22Rv1 (cell line): ENCODE results near the gene NLRP1.

Source experiments
- H3K27ac ChIP-seq: fragments of 450-650 bp; 2 replicates; pipeline ENCODE4 v1.5.1; 2017
- ZFX ChIP-seq: fragments of 450-650 bp; IDR thresholded peaks from 2 replicates; pipeline ENCODE4 v1.6.1; 2017; ENCODE audit warnings: antibody characterized with exemption, borderline replicate concordance
- TF ChIP-seq, protein P1 (sequence below): fragments of 450-650 bp; IDR thresholded peaks from 2 replicates; pipeline ENCODE4 v1.5.1; 2017; ENCODE audit warnings: mild to moderate bottlenecking

NLRP1 gene

DNA sequence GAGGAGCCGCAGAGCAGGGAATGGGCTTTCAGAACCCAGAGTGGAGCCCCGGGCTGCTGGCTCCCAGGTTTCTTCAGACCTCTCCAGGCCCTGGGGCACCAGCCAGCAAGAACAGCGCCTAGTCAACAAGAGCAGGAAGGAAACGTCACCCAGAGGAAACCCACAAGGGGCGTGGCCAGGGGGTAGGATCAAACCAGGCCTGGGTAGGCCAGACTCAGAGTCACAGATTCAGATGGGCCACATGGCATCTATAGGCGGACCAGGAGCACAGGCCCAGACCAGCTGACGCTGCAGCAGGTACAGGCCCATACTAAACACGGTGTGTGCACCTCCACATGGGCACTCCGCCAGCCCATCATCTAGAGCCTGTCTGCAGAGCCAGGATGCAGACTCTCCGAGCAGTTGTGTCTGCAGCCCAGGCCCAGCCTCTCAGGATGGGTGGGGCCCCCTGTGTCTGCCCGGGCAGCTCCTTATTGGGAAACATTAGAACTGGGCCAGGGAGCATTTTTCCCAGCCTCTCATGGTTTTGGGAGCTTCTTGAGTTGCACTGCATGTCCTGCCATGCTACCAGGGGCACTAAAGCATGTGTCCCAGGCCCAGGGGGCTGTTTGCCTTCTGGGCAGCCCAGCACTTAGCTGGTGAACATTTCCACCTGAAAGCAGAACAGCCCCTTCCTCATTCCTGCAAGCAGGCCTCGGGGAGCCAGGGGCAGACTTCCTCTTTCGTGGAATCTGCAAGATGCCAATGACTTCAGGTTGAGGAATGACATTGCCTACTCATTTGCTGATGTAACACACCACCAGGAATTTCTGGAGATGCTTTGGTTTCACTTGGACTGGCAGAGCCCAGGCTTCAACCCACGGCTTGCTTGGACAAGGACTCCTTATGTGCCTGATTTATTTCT lies at the start of gene NLRP1:
TSS of gene NLRP1 (minus strand) at position 127 of the 904 bp plus-strand sequence. CDS start 552 bp downstream, outside the sequence.
- no peak within 1 kb of the TSS for H3K27ac ChIP-seq
- TF ChIP-seq, protein P1, sequence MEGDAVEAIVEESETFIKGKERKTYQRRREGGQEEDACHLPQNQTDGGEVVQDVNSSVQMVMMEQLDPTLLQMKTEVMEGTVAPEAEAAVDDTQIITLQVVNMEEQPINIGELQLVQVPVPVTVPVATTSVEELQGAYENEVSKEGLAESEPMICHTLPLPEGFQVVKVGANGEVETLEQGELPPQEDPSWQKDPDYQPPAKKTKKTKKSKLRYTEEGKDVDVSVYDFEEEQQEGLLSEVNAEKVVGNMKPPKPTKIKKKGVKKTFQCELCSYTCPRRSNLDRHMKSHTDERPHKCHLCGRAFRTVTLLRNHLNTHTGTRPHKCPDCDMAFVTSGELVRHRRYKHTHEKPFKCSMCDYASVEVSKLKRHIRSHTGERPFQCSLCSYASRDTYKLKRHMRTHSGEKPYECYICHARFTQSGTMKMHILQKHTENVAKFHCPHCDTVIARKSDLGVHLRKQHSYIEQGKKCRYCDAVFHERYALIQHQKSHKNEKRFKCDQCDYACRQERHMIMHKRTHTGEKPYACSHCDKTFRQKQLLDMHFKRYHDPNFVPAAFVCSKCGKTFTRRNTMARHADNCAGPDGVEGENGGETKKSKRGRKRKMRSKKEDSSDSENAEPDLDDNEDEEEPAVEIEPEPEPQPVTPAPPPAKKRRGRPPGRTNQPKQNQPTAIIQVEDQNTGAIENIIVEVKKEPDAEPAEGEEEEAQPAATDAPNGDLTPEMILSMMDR, result no peak
- no peak for TF ChIP-seq ZFX

DNA sequence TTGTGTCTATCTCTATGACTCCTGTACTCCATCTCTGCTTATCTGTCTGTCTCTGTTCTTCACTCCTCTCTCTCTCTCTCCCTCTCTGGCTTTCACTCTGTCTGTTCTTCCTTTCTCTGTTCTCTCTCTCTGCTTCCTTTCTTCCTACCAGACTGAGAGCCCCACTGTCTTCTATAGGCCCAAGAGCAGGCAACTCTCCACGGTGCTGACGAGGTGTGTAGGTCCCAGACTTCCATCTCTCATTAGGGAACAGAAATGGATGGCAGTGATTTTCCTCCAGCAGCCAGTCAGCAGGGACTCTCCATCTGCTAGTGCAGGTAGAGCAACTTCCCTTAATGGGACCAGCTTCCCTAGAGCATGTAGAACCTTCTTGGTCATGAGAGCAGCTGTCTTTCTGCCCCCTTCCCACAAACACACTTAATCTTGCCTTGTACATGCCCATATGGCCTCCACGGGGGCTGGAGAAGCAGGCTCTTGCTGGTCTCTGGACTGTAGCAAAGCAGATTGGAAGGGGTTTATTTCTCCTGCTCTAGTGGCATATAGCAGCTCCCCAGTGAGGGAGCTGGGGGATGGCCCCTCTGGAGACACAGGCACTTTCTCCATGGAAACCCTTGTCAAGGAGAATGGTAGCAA lies 47.8 kb upstream of the NLRP1 start:
- TF ChIP-seq, protein P1, result no peak
- no peak for TF ChIP-seq ZFX
- H3K27ac ChIP-seq, result no peak overlapping the region

DNA sequence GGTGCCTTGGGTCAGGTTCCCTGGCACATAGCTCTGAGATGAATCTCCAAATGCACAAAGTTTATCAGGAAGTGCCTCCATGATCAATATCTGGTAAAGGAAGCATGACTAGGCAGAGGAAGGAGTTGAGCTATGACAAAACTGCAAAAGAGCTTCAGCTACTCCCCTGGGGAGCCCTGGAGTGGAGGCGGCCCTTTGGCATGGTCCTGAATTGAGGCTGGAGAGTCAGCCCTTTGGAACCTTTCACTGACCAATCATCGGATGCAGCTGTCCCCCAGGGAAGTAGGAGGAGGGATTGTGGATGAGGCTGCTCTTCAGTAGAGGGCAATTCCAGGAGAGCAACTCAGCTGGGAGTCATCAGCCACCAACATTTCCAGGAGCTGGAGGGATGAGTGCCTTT lies 46.1 kb upstream of the NLRP1 start:
- TF ChIP-seq ZFX, result no peak
- TF ChIP-seq, protein P1, result no peak
- no peak overlapping the region for H3K27ac ChIP-seq

DNA sequence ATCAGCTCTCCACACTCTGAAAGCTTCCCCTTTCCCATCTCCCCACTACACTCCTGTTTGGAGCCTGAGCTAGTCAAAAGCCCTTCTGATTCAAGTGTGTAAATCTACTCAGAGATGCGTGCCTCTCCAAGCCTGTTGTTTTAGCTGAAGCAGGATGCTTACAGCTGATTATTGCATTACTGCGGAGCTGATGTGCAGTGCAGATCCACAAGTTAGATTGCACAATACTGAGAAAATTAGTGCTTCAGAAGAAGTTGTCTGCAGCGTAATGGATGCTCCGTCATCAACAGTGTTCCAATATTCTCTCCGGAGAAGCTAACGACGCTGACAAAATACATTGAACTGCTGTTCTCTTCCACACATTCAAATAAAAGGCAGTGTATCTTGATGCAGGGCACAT lies 44.8 kb upstream of the NLRP1 start:
- TF ChIP-seq, protein P1, result no peak
- TF ChIP-seq ZFX, result no peak
- H3K27ac ChIP-seq, result no peak overlapping the region

DNA sequence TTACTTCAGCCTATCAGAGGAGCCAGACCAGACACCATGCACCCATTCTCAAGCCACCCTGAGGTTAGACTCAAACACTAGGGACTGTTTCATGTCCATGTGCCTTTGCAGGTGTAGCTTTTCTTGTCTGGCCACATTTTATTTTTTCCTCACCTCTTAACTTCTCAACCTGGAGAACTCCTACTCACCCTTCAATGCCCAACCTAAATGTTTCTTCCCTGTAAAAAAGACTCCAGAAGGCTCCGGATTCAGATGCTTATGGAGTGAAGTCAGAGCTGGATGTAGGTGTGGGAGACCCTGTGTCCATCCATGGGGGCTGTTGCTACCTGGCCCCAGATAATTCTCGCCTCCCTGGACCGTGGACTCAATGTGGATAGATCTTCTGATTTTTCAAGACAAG lies 44.0 kb upstream of the NLRP1 start:
- H3K27ac ChIP-seq, result no peak overlapping the region
- no peak for TF ChIP-seq ZFX
- TF ChIP-seq, protein P1, result no peak

DNA sequence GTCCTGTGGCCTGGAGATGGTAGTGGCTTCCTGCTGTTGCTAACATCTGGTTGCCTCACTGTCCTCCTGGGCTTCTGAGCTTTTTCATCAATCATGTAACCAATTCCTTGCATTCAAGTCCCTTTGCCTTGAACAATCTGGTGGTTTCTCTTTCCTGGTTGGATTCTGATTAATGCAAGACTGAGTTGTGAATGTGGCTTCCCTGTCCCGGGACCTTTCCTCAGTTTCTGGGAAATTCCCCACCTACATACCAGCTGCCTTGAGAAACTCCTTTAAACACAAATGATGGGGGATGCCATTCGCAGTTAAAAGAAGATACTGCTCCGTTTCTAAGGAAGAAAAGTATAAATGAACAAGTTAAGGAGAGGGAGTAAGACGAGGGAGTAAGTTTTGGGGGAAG lies 39.9 kb upstream of the NLRP1 start:
- TF ChIP-seq ZFX, result no peak
- TF ChIP-seq, protein P1, result no peak
- no peak overlapping the region for H3K27ac ChIP-seq

DNA sequence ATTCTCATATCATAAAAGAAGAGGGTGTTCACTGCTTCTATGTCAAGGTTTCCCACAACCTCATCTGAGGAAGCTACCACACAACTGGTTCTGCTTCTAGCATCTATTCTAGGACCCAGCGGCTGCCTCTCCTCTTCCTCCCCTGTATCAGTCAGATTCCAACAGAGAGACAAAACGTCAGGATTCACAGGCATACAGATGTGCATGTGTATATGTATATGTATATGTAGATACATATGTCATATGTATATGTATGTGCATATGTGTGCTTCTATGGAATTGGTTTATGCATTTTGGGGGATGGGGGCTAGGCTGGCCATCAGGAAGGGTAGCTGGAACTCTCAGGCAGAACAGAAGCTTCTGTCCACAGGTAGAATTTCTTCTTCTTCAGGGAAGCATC lies 37.4 kb upstream of the NLRP1 start:
- TF ChIP-seq, protein P1, result no peak
- no peak for TF ChIP-seq ZFX

More for the DNA sequence above, 37.4 kb upstream of the NLRP1 start:
- no peak overlapping the region for H3K27ac ChIP-seq
